Cerebellar nuclear complex (tissue), 1 donor: ENCODE data around the gene AGTR2.
"Not testable (repeated sequence)": the region's sequence is repeated elsewhere in the genome, so short reads cannot be mapped to it uniquely, and the experiment has no call there.

Experiments
- DNase-seq, 2 experiments: peaks; one replicate each; lab custom pipeline; 2025; lab: John Stamatoyannopoulos, UW

AGTR2 gene, protein sequence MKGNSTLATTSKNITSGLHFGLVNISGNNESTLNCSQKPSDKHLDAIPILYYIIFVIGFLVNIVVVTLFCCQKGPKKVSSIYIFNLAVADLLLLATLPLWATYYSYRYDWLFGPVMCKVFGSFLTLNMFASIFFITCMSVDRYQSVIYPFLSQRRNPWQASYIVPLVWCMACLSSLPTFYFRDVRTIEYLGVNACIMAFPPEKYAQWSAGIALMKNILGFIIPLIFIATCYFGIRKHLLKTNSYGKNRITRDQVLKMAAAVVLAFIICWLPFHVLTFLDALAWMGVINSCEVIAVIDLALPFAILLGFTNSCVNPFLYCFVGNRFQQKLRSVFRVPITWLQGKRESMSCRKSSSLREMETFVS

DNA sequence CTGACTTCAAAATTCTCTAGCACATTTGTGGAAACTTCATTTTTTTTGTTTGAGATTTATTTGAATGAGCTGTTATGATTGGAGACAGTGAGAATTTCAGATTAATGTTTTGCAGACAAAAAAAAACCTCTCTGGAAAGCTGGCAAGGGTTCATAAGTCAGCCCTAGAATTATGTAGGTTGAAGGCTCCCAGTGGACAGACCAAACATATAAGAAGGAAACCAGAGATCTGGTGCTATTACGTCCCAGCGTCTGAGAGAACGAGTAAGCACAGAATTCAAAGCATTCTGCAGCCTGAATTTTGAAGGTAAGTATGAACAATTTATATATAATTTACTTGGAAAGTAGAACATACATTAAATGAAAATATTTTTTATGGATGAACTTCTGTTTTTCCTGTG lies at the start of gene AGTR2:
Gene AGTR2 (plus strand): TSS at position 234 of the 400 bp plus-strand sequence. CDS start 1,537 bp downstream, outside the sequence.
- DNase-seq: no peak

DNA sequence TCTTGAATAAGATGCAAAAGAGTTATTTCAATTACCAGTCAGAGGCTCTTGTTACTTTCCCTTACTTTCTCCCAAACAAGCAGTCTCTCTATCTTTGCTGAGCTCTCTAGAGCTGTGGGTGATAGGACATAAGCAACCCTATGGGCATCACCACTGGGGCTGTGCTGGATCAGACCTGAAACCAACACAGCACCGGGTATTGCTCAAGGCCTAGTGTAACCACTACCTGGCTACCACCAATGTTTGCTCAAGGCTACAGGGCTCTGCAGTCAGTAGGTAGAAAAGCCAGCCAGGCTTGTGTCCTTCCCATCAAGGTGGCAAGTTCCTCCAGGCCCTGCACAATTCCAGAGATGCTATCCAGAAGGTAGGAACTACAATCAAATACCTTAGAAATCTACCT lies 35.3 kb upstream of the AGTR2 start:
- DNase-seq: no peak

DNA sequence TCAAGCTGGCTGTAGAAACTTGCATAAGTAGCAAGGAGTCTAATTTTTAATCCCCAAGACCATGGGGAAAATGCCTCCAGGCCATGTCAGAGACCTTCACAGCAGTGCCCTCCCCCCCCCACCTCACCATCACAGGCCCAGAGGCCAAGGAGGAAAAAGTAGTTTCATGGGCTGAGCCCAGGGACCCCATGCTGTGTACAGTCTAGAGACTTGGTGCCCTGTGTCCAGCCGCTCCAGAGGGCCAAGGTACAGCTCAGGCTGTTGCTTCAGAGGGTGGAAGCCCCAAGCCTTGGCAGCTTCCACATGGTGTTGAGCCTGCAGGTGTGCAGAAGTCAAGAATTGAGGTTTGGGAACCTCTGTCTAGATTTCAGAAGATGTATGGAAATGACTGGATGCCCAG lies 29.3 kb upstream of the AGTR2 start:
- not testable (repeated sequence) for DNase-seq

DNA sequence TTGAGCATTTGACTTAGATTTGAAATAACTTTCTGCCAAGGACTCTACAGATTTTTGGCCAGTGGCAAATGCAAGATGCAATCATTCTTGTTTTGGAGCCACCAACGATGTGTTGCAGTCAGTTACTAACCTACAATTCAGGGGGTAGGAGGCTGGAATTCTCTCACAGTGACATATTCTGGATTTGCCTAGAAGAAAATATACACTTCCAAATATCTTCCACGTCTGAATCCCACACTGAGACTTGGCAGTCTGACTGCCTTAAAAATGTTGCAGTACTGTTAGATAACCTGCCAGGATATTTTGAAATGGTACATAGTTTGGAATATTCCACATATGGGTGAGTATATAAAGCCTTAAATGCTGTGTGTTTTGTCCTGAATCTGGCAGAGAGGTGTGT lies 27.6 kb upstream of the AGTR2 start:
- no peak for DNase-seq

GRCh38 chrX:116172976-116173375 lies 2.4 kb downstream of the AGTR2 start:
- no peak for DNase-seq

DNA sequence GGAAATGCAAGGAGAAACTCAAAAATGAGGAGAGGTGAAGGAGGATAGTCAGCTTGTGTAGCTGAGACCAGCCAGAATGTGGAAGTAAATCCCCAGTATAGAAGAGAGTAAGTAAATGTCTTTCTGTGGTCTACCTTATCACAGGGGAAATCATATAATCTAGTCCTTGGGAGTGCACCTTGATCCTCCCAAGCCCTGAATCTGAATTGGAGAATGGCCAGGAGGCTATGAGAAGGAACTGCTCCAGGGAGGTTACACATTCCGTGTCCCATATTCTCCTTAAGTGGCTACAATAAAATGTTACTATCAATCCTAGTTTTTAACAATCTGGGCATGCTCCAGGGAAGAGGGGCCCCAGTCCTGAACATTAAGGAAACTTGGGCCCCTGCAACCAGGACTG lies 10.8 kb downstream of the AGTR2 start:
- DNase-seq: no peak

- DNase-seq: no peak
Measured at GRCh38 chrX:116185163-116185562, 14.6 kb downstream of the AGTR2 start.

DNA sequence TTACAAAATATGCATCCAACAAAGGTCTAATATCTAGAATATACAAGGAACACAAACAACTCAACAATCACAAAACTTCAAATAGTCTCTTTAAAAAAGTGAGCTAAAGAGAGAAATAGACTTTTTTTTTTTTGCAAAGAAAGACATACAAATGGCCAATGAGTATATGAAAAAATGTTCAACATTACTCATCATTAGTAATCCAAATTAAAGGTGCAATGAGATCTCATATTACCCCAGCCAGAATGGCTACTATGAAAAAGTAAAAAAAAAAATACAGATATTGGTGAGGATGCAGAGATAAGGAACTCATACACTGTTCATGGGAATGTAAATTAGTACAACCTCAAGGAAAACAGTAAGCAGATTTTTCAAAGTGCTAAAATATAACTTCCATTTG lies 24.1 kb downstream of the AGTR2 start:
- no peak for DNase-seq

- no peak for DNase-seq
Measured at GRCh38 chrX:116198235-116198634, 27.7 kb downstream of the AGTR2 start.

DNA sequence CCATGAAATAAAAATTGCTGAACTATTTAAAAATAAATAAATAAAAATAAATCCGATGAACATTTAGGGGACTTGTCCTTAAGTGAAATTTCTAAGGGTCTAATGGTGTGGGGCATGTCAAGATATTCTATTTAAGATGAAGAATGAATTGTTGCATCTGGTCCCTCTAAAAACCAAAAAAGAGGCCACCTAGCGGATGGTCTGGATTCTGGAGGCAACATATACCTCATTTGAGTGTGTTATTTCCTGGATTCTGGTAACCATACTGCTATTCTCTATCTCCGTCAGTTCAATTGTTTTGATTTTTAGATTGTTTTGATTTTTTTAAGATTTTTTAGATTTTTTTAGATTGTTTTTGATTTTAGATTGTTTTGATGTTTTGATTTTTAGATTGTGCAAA lies 28.3 kb downstream of the AGTR2 start:
- DNase-seq: no peak

DNA sequence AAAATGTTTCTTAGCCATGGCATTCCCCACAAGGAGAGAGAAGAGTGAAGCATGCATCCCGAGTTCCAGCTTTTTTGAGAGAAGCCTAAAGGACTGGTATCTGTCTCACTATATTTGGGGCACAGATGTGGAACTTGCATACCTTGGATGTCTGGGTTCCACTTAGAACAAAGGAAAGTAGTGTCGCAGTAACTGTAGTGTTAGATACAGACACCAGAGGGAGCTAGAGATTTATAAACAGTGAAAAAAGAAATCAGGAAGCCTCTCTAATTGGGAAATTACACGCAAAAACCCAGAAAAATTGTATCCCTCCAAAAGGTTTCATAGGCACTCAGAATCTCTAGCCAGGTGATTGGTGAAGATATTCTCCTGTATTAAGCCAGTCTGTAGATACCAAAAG lies 34.4 kb downstream of the AGTR2 start:
- DNase-seq: no peak

GRCh38 chrX:116213262-116213661 lies 42.7 kb downstream of the AGTR2 start:
- DNase-seq: no peak

- DNase-seq: not testable (repeated sequence)
Measured at GRCh38 chrX:116217080-116217479, 46.5 kb downstream of the AGTR2 start.
